NCI-H1417 treated with DMSO at 0.1 percent for 48 hours (cell line): ENCODE results near the gene HOXC13.

Experiments
- DNase-seq: peaks from one replicate; lab custom pipeline; 2025; lab: John Stamatoyannopoulos, UW

HOXC13 gene, protein sequence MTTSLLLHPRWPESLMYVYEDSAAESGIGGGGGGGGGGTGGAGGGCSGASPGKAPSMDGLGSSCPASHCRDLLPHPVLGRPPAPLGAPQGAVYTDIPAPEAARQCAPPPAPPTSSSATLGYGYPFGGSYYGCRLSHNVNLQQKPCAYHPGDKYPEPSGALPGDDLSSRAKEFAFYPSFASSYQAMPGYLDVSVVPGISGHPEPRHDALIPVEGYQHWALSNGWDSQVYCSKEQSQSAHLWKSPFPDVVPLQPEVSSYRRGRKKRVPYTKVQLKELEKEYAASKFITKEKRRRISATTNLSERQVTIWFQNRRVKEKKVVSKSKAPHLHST

DNA sequence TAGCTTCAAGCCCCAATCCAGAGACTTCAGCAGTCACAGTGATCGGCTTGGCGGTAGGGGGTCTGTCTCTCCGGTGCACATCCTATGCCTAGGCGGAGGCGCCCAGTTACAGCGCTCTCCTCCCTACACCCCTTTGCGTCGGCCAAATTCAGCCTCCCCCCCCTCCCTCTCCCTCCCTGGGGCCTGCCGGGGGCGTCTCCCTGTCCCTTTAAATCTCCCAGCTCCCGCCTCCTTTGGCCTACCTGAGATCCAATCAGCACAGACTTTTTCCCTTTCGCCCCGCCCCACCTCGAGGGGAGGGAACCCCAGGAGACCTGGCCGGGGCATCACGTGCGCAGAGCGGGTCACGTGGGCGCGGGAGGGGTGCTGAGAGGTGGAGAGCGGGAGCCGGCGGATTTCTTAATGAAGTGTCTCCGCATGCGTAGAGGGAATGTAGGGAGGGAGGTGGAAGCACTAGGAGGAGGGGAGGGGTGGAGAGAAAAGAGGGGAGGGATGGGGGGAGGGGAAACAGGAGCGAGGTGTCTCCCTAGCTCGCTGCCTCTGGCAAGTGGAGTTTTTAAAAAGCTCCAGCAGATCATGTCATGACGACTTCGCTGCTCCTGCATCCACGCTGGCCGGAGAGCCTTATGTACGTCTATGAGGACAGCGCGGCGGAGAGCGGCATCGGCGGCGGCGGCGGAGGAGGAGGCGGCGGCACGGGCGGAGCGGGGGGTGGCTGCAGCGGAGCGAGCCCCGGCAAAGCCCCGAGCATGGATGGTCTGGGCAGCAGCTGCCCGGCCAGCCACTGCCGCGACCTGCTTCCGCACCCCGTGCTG, at the start of gene HOXC13:
HOXC13 (plus strand) TSS at position 506 of the 815 bp plus-strand sequence; CDS start at position 582, 76 bp downstream.
- DNase-seq, result peak; percentile 97

GRCh38 chr12:53890081-53890480, 48.5 kb upstream of the HOXC13 start:
- DNase-seq, result no peak

DNA sequence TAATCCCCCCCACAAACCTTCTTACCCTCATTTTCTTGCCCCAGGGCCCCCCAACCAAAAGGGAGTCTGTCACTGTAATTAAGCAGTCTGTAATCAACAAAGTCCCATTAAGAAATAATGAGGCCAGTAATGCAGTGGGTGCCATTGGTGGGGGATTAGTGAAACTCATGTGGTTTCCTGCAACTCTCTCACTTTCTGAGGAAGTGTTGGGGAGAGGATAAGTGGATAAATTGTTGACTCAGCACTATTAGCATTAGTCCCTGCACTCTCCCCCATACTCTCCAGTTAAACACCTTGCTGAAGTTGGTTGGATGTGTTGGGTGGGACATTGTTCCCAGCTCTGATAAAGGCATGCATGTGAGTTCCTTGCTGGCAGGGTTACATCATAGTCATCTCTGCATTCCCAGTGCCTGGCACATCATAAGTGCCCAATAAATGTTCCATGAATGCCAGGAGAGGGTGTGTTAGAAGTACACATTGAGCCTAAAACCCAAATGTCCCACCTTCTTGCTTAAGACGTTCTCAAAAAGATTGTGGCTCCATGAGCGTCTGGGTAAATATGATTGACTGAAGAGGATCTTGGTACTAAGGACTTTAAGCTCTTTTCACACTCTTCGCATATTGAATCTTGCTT, 45.8 kb upstream of the HOXC13 start:
- DNase-seq, result no peak

DNA sequence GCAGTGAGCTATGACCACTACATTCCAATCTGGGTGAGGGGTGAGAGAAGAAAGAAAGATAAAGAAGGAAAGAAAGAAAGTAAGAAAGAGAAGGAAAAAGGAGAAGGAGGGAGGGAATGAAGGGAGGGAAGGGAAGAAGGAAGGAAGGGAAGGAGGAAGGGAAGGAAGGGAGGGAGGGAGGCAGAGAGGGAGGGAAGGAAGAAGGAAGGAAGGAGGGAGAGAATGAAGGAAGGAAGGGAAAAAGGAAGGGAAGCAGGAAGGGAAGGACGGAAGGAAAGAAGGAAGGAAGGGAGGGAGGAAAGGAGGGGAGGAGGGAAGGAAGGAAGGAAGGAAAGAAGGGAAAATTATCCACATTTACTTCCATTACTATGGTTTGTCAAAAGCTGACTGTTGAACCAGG, 39.4 kb upstream of the HOXC13 start:
- no peak for DNase-seq

DNA sequence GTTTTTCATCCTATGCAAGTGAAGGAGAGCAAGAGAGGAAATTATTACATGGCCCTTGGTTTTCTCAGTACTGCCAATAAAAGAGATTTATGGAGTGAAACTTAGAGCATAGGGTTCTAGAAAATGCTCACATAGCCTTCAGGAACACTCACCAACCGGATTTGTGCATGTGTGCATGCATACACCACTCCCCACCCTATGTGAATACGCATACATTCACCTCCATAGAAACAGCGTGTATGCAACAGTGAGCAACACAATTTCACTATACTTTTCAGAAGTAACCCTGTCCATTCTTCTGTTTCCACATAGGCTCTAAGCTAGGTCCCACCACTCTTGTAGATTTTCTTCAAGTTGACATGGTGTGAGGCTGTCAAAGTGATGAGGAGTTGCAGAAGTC, 31.5 kb upstream of the HOXC13 start:
- DNase-seq, result no peak

DNA sequence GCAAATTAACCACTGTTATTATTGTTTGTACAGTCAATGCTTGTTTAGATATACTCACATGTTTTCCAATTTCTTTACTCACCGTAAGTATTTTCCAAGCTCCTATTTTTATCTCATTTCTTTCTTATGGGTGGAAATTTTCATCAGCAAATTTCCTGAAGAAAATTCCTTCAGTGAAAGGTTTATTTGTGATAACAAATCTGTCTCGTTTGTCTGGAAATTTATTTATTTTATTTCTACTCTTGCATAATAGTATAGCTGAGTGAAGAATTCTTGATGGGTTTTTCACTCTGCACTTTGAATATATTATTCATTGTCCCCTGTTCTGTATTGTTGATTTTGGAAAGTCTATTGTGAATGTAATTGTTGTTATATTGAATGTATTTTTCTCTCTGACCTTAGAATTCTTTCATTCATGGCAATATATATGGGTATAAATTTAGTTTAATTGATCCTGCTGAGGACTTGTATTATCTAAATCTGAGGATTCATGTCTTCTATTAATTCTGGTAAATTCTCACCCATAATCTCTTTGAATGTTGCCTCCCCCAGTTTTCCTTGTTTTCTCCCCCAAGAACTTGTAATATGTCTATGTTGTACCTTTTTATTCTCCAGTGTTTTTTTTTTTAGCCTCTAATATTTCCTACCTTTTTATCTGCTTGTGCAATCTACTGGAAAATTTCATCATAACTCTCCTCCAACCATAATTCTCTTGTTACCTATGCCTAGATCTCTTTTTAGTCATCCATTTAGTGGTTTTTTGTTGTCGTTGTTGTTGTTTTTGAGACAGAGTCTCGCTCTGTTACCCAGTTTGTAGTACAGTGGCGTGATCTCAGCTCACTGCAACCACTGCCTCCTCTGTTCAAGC, 21.6 kb upstream of the HOXC13 start:
- DNase-seq, result no peak

- no peak for DNase-seq
Observed at GRCh38 chr12:53924521-53925405, 13.9 kb upstream of the HOXC13 start.

GRCh38 chr12:53927220-53928029, 11.2 kb upstream of the HOXC13 start:
- no peak for DNase-seq

DNA sequence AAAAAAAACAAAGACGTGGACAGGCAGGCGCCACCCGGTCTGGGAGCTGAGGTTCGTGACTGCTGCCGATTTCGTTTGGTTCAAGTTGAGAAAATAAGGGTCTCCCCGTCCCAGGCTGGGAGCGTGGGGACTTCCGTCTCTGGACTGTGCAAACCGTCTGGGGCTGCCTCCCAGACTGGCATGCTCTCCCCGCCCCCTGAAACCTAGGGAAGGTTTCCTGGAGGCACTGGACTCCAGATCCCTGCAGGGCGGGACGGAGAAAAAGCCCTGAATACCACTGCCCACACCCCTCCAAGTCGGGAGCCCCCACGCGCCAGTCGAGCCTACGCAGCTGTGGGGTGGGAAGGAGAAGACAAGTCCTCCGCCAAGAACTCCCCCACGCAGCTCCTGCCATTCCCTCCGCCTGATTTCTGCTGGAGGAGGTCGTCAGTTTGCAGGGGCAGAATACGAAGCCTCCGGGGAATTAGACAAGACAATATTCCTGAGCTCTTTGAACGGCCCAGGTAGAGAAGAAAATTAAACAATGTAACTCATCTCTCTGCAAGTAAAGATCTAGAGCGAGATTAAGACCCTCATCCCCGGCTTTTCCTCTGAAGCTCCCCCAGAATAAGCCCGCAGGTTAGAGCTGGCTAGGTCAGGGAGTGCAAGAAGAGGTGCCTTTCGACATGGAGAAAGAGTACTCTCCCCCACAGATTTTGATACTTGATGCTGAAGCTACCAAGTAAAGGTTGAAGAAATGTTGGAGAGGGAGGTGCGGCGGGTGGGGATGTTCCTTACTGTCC, 10.4 kb upstream of the HOXC13 start:
- no peak for DNase-seq

DNA sequence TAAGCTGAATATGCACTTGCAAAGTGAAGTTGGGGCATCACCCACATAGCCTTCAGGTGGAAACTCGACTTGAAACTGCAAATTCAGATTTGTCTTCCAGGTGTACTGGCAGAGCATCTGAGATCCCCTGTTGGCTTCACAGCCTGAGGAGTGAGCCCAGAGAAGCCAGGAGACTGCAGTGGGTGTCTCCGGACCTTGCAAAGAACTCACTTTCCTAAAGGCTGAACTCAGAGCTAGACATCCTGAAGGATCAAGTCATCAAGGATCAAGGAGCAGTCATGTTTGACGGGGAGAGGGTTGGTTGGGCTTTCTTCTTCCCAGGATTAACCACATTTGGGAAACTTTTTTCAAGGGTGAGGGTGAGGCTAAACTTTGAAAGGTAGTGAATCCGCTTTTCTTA, 9.1 kb upstream of the HOXC13 start:
- no peak for DNase-seq

- no peak for DNase-seq
Observed at GRCh38 chr12:53930591-53931255, 7.9 kb upstream of the HOXC13 start.

DNA sequence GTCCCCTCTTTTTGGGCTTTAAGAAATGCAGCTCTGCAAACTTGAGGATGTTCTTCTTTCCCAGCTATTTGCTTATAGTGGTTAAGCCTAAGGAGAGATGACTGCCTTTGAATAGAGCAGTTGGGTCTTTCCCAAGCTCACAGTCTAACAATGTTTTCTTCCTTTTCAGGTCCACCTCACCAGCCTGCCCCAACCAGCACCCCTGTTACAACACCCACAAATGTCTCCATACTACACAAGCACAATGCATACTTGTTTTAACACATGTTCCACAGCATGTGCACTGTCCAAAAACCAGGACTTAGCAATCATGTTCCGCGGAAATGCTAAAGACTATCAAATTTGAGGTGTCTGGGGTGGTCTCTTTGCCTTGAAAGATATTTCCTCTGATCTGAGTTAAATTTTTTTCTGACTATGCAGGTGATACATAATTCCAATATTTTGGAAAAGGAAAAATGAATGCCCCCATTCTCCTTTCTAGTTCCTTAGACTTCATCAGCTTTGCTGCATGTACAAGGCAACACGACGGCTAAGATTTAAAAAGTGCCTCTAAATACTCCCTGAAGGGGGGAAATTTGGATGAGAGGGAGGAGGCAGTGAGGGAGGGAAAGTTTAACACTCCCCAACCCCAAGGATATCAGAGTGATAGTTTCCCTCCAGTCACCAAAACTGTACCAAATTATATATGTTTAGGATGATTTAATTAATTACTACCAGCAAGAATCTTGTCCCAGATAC, 6.6 kb upstream of the HOXC13 start:
- no peak for DNase-seq

GRCh38 chr12:53932915-53933314, 5.7 kb upstream of the HOXC13 start:
- DNase-seq, result no peak

DNA sequence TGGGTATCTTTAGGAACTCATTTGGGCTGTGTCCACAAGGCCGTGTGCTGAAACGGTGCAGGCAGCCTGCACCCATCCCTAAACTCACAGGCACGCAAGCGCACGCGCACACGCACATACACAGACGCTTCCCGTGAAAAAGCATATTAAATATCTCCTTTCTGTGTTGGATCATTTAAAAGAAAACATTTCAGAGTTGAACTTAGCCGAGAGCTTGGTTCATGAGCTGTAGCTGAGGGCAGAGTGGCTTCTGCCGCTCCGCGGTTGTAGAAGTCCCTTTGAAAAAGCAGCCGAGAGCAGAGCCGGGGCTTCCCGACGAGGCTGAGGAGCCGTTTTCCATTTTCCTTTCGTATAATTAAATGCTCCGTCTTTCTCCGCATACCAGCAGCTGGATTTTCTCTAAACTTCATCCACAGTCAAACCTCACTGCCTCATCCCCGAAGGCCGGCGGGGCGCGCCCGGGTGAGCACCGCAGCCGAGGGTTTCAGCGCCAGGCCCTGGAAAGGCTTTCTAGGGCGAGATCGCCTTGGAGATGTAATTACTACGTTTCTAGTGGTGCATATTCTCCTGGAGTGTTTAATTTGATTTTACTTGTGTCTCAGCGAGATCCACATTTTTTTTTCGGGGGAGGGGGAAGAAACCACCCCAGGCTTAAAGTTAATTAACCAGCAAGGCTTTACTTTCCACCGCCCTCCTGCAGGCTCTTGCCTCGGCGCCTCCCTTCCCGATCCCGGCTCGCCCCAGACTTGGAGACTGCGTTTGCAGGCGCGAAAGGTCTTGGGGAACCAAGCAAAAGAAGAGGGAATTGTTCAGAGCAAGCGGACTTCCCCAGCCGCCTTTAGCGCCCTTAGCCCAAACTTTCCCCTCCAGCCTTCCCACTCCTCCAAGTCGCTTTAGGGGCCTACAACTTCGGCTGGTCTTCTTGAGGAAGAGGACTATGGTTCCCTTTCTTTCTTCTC, 3.0 kb upstream of the HOXC13 start:
- DNase-seq, result no peak

DNA sequence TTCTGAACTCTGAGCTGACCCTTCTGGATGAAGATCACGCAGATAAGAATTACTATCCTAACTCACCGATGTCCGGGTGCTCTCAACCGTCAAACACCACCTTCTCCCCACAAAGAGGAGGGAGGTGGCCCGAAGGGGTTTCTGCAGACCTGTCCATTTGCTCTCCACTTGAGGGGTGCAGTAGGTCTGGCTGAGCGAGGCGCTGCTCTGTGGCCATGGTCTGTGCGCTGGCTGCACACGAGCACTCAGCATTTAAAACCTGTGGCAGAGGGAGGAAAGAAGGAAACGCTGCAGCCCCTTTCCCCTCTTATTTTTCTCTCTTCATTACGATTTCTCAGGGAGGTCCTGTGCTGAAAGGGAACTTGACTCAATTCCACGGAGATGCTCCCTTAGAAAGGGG, 1.5 kb upstream of the HOXC13 start:
- no peak for DNase-seq

DNA sequence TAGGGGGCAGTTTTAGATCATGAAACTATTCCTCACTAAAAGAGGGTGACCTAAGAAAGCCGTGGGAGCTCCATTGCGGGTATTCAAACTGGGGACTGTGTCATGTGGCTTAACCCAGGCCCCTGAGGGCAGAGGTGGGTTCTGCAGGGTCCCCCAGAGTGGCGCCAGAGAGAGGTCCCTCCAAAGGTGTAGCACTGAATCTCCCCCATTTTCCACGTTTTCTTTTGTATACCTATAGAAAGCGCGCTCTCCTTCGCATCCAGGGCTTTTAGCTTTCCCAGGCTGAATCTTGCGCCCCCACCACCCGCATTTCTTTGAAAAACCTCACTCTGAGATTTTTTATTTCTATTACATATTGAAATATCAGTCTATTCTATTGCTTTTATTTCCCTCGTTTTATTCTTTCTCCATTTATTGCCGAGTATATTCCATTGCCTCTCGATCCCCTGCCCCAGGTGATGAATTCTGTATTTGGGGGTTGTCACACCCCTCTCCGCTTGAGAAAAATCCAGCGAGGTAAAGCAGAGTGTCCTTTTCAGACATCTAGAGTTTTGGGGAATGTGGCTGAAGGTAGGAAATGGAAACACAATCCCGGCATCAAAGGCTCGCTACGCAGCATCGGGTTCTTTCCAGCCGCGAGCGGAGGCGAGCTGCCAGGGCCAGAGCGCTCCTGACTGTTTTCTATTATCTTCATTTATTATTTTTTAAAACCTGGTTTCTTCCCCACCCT, 870 bp upstream of the HOXC13 start:
- DNase-seq, result no peak
